ENCODE data around the gene HTR4.

- no peak for TF ChIP-seq REST (IDR thresholded peaks at IDR 0.05; ENCODE audit: borderline replicate concordance)
- TF ChIP-seq CTCF (IDR thresholded peaks at IDR 0.05; ENCODE audit: poor library complexity, severe bottlenecking), result no peak
- TF ChIP-seq EZH2 (IDR thresholded peaks at IDR 0.05; ENCODE audit: borderline replicate concordance, insufficient read depth, low read length, poor library complexity, severe bottlenecking), result no peak
- no peak for TF ChIP-seq EP300 (conservative IDR thresholded peaks at IDR 0.05; ENCODE audit: poor library complexity, severe bottlenecking)
- TF ChIP-seq SMC3 (conservative IDR thresholded peaks at IDR 0.05; ENCODE audit: poor library complexity), result no peak
- no peak for TF ChIP-seq RAD21 (conservative IDR thresholded peaks at IDR 0.05)
- TF ChIP-seq POLR2AphosphoS5 (IDR thresholded peaks at IDR 0.05), result no peak
Observed at GRCh38 chr5:148620696-148621095, 33.6 kb downstream of the HTR4 start.

Measured in neural cell (in vitro differentiated cells).